ENCODE measurements around the gene ARHGAP33. TPM values are rescaled to one million over a fixed set of nuclear protein-coding genes. Genes with fewer than 3 reads are reported as not detected.

The ARHGAP33 gene
- total and polyA plus RNA-seq, 10 donors = 3.1 to 25.2 (median 12.6) TPM

- DNase-seq = no peak
- TF ChIP-seq POLR2A (IDR thresholded peaks at IDR 0.05) (no peak), CTCF (IDR thresholded peaks at IDR 0.05 in 8 of 11, conservative IDR thresholded peaks at IDR 0.05 in 3 of 11) (no peak), POLR2AphosphoS5 (IDR thresholded peaks at IDR 0.05) (no peak)
- WGBS, 5 donors = 94 to 97% (median 95%) methylated on average over 26 to 31 of the region's 31 CpGs
- Histone ChIP-seq H3K27me3 (replicated peaks in 1 of 7) (peaks cover 0 to 15% (median 0%) of the 10 kb centered on the region in 7 donors), H3K27ac (no peak overlapping the region), H3K9me3 (no peaks in the 10 kb centered on the region), H3K36me3 (peaks cover 0 to 62% (median 14%) of the 10 kb centered on the region in 6 donors), H3K4me1 (no peaks in the 10 kb centered on the region), H3K4me3 (no peak overlapping the region)
- intact Hi-C loops (cut with DNase I; ENCODE audit: low total_unique reads) = no loop called here
These were observed 11.2 kb downstream of the ARHGAP33 start for GRCh38 chr19:35786299-35787160.

GRCh38 chr19:35787227-35787799 is 11.9 kb downstream of the ARHGAP33 start:
- Histone ChIP-seq H3K27me3 (replicated peaks in 1 of 7) (peaks cover 0 to 23% (median 0%) of the 10 kb centered on the region in 7 donors), H3K36me3 (peaks cover 0 to 54% (median 9%) of the 10 kb centered on the region in 6 donors), H3K4me1 (no peaks in the 10 kb centered on the region), H3K4me3 (no peak overlapping the region), H3K27ac (no peak overlapping the region), H3K9me3 (no peaks in the 10 kb centered on the region)
- 91 to 95% (median 94%) methylated on average over 7 to 15 of the region's 15 CpGs for WGBS, 5 donors
- TF ChIP-seq POLR2AphosphoS5 (IDR thresholded peaks at IDR 0.05) (no peak), CTCF (IDR thresholded peaks at IDR 0.05 in 8 of 11, conservative IDR thresholded peaks at IDR 0.05 in 3 of 11) (no peak), POLR2A (IDR thresholded peaks at IDR 0.05) (no peak)
- intact Hi-C loops (cut with DNase I; ENCODE audit: low total_unique reads) = no loop called here
- no peak for DNase-seq

- H3K36me3 ChIP-seq = peaks cover 0 to 43% (median 5%) of the 10 kb centered on the region in 6 donors
- intact Hi-C loops (cut with DNase I; ENCODE audit: low total_unique reads) = no loop called here
- H3K27ac ChIP-seq = no peak overlapping the region
- no peaks in the 10 kb centered on the region for H3K4me1 ChIP-seq
- H3K4me3 ChIP-seq = no peak overlapping the region
- H3K9me3 ChIP-seq = no peaks in the 10 kb centered on the region
- no peak for TF ChIP-seq POLR2AphosphoS5 (IDR thresholded peaks at IDR 0.05)
- TF ChIP-seq POLR2A (IDR thresholded peaks at IDR 0.05) = no peak
- no peak for TF ChIP-seq CTCF (IDR thresholded peaks at IDR 0.05 in 8 of 11, conservative IDR thresholded peaks at IDR 0.05 in 3 of 11)
- 80 to 88% (median 84%) methylated on average over 7 to 12 of the region's 12 CpGs for WGBS, 5 donors
- peaks cover 0 to 24% (median 0%) of the 10 kb centered on the region in 7 donors for H3K27me3 ChIP-seq (replicated peaks in 1 of 7)
- no peak for DNase-seq
These were observed 13.0 kb downstream of the ARHGAP33 start for GRCh38 chr19:35788205-35788960.
